Lung (tissue), 12 donors: ENCODE data around the gene CPNE8. TPM values are rescaled to one million over a fixed set of nuclear protein-coding genes. Genes with fewer than 3 reads are reported as not detected.

Experiments used
- ATAC-seq: fragments of 200-7000 bp; cut with Tn5 transposase; one replicate; pipeline ENCODE4 v1.9.1; 2020; ENCODE audit warnings: moderate number of reproducible peaks; ENCODE audit not compliant: insufficient read depth, low FRiP score
- DNase-seq, 3 donors: peaks; one replicate each; pipeline ENCODE4 v3.0.0-alpha.2; 2013 to 2017
- H3K27ac ChIP-seq, 2 donors: one replicate each; pipeline ENCODE4 v1.5.1; 2013; ENCODE audit warnings: mild to moderate bottlenecking in 2 of 2, moderate library complexity in 2 of 2, control low read depth in 1 of 2, inconsistent platforms in 1 of 2, low read depth in 1 of 2, low read length in 1 of 2
- H3K27me3 ChIP-seq, 3 donors: one replicate each; pipeline ENCODE4 v1.5.1; 2013; ENCODE audit warnings: low read length in 2 of 3; ENCODE audit not compliant: control insufficient read depth in 3 of 3, insufficient read depth in 3 of 3
- H3K36me3 ChIP-seq, 4 donors: one replicate each; pipeline ENCODE4 v1.5.1; 2013; ENCODE audit warnings: low read length in 4 of 4, mild to moderate bottlenecking in 1 of 4, moderate library complexity in 1 of 4; ENCODE audit not compliant: control insufficient read depth in 4 of 4, insufficient read depth in 4 of 4
- H3K4me1 ChIP-seq, 5 donors: one replicate each; pipeline ENCODE4 v1.5.1; 2013; ENCODE audit warnings: low read length in 5 of 5, mild to moderate bottlenecking in 2 of 5, moderate library complexity in 1 of 5; ENCODE audit not compliant: control insufficient read depth in 5 of 5, insufficient read depth in 5 of 5
- H3K4me3 ChIP-seq: one replicate; pipeline ENCODE4 v1.5.1; 2013; ENCODE audit warnings: mild to moderate bottlenecking, control low read depth, moderate library complexity
- H3K9ac ChIP-seq, 2 donors: one replicate each; pipeline ENCODE4 v1.5.1; 2013; ENCODE audit warnings: low read length in 2 of 2, control low read depth in 1 of 2; ENCODE audit not compliant: insufficient read depth in 1 of 2
- H3K9me3 ChIP-seq, 4 donors: one replicate each; pipeline ENCODE4 v1.5.1; 2013; ENCODE audit warnings: low read length in 3 of 4, mild to moderate bottlenecking in 1 of 4, moderate library complexity in 1 of 4; ENCODE audit not compliant: control insufficient read depth in 4 of 4, insufficient read depth in 3 of 4
- CTCF ChIP-seq: IDR thresholded peaks from 2 replicates; pipeline ENCODE4 v1.5.1; 2012; ENCODE audit warnings: mild to moderate bottlenecking; ENCODE audit errors: control extremely low read depth, extremely low read depth
- WGBS, 2 donors: extraction: QIAGEN DNeasy Blood & Tissue Kit; methylation state at CpG; one replicate each; pipeline ENCODE4 v1.1.7; 2013; 5-methylcytosine and 5-hydroxymethylcytosine counted together
- polyA plus RNA-seq, 2 donors: library from polyadenylated mRNA; stranded (reverse); fragments of 200-250 nt; gene quantifications; one replicate each; pipeline ENCODE4 v1.2.1, GENCODE V29; 2013
- total RNA-seq, 2 donors: library from RNA; depleted of rRNA in 1 of 2; stranded (reverse); fragments of >200 nt in 1 of 2; gene quantifications; one replicate each; pipeline ENCODE4 v1.2.1, GENCODE V29; 2014 to 2021
- donor health status: control.
- donor health status: control.
- donor health status: Bipolar disorder and iron deficiency.
- donor health status: healthy.
- donor health status: DM: yes; HTN: yes; CAD: no.

Gene CPNE8
- total and polyA plus RNA-seq, 4 donors: 9.2 to 20.1 (median 15.3) TPM

- WGBS, 2 donors: 90 to 93% methylated on average over 2 of the region's 2 CpGs
- no peaks in the 10 kb centered on the region for H3K36me3 ChIP-seq
- H3K27me3 ChIP-seq: no peaks in the 10 kb centered on the region
- no peak overlapping the region for H3K9ac ChIP-seq
- ATAC-seq (no peak), DNase-seq (no peak)
- H3K27ac ChIP-seq: no peak overlapping the region
- no peak for TF ChIP-seq CTCF
- H3K9me3 ChIP-seq: peaks cover 0 to 3% (median 0%) of the 10 kb centered on the region in 4 donors
- peaks cover 0 to 2% (median 0%) of the 10 kb centered on the region in 5 donors for H3K4me1 ChIP-seq
- no peak overlapping the region for H3K4me3 ChIP-seq
Measured at GRCh38 chr12:38878333-38878705, 27.1 kb downstream of the CPNE8 start.

GRCh38 chr12:38875586-38876228 is 29.7 kb downstream of the CPNE8 start:
- Histone ChIP-seq H3K27ac (no peak overlapping the region), H3K27me3 (no peaks in the 10 kb centered on the region), H3K4me1 (peaks cover 0 to 6% (median 0%) of the 10 kb centered on the region in 5 donors), H3K4me3 (no peak overlapping the region), H3K9me3 (no peaks in the 10 kb centered on the region), H3K36me3 (no peaks in the 10 kb centered on the region), H3K9ac (no peak overlapping the region)
- 84 to 90% methylated on average over 3 of the region's 3 CpGs for whole genome bisulfite sequencing, 2 donors
- no peak for TF ChIP-seq CTCF
- no peak for DNase-seq
- ATAC-seq: no peak

GRCh38 chr12:38872561-38872960 is 32.8 kb downstream of the CPNE8 start:
- H3K27me3 ChIP-seq: no peaks in the 10 kb centered on the region
- TF ChIP-seq CTCF: no peak
- ATAC-seq (no peak), DNase-seq (no peak)
- H3K9ac ChIP-seq: no peak overlapping the region
- no peak overlapping the region for H3K27ac ChIP-seq
- peaks cover 0 to 4% (median 0%) of the 10 kb centered on the region in 5 donors for H3K4me1 ChIP-seq
- no peak overlapping the region for H3K4me3 ChIP-seq
- no peaks in the 10 kb centered on the region for H3K9me3 ChIP-seq
- H3K36me3 ChIP-seq: no peaks in the 10 kb centered on the region

- H3K27me3 ChIP-seq: no peaks in the 10 kb centered on the region
- no peaks in the 10 kb centered on the region for H3K36me3 ChIP-seq
- no peaks in the 10 kb centered on the region for H3K9me3 ChIP-seq
- 45 to 53% methylated on average over 2 of the region's 2 CpGs for WGBS, 2 donors
- DNase-seq (no peak), ATAC-seq (no peak)
- H3K9ac ChIP-seq: no peak overlapping the region
- H3K27ac ChIP-seq: no peak overlapping the region
- H3K4me1 ChIP-seq: peaks cover 0 to 4% (median 0%) of the 10 kb centered on the region in 5 donors
- no peak overlapping the region for H3K4me3 ChIP-seq
- TF ChIP-seq CTCF: no peak
Measured at GRCh38 chr12:38872156-38872555, 33.2 kb downstream of the CPNE8 start.
